GM18951 (cell line): ENCODE results near the gene FBLIM1.

Experiments
- POLR2A ChIP-seq: IDR thresholded peaks from 4 replicates; pipeline ENCODE4 v1.6.1; 2011; ENCODE audit warnings: mild to moderate bottlenecking; ENCODE audit not compliant: insufficient read length, insufficient read depth; ENCODE audit errors: extremely low read depth
- in situ Hi-C: fragments of 300-500 bp; cut with MboI; formaldehyde crosslinking; loops from one replicate; pipeline ENCODE4 v1.12.0; 2022; ENCODE audit warnings: low sequenced_read_pairs, mixed read lengths, inconsistent platforms; ENCODE audit not compliant: unreplicated experiment

FBLIM1 gene

GRCh38 chr1:15830258-15830657 is 71.7 kb downstream of the FBLIM1 start:
- in situ Hi-C loops, result no loop called here
- no peak for TF ChIP-seq POLR2A

- no peak for TF ChIP-seq POLR2A
- in situ Hi-C loops, result no loop called here
These were observed 74.6 kb downstream of the FBLIM1 start for GRCh38 chr1:15833069-15833679.

GRCh38 chr1:15833842-15834405 is 75.3 kb downstream of the FBLIM1 start:
- in situ Hi-C loops, result no loop called here
- no peak for TF ChIP-seq POLR2A

- in situ Hi-C loops, result no loop called here
- peak; percentile 92 for TF ChIP-seq POLR2A
These were observed 76.0 kb downstream of the FBLIM1 start for GRCh38 chr1:15834406-15835204.

GRCh38 chr1:15835205-15835740 is 76.7 kb downstream of the FBLIM1 start:
- in situ Hi-C loops, result no loop called here

GRCh38 chr1:15835741-15836510 is 77.3 kb downstream of the FBLIM1 start:
- in situ Hi-C loops, result no loop called here

More at GRCh38 chr1:15835205-15835740, 76.7 kb downstream of the FBLIM1 start:
- TF ChIP-seq POLR2A, result no peak

More at GRCh38 chr1:15835741-15836510, 77.3 kb downstream of the FBLIM1 start:
- TF ChIP-seq POLR2A, result peak; percentile 67
